Stimulated activated CD8-positive, alpha-beta memory T cell treated with anti-CD3 and anti-CD28 coated beads, Interleukin-4, amount 100 ng/mL, for 24 hours (primary cell): ENCODE data around the gene KCNN1.
"Not testable (repeated sequence)": the region's sequence is repeated elsewhere in the genome, so short reads cannot be mapped to it uniquely, and the experiment has no call there.

Experiments
- DNase-seq: peaks from one replicate; pipeline ENCODE4 v3.0.0-alpha.2; 2020; ENCODE audit warnings: low read depth

KCNN1 gene

GRCh38 chr19:18000915-18001776 lies 34.2 kb downstream of the KCNN1 start:
- peak; percentile 91 for DNase-seq

GRCh38 chr19:18001777-18002345 lies 35.0 kb downstream of the KCNN1 start:
- DNase-seq: no peak

GRCh38 chr19:18002347-18002850 lies 35.5 kb downstream of the KCNN1 start:
- no peak for DNase-seq

- not testable (repeated sequence) for DNase-seq
Measured at GRCh38 chr19:18005750-18006149, 38.8 kb downstream of the KCNN1 start.

- peak; percentile 65 for DNase-seq
Measured at GRCh38 chr19:18007044-18007916, 40.4 kb downstream of the KCNN1 start.

GRCh38 chr19:18007917-18008673 lies 41.2 kb downstream of the KCNN1 start, which contains the start of gene ARRDC2:
TSS of gene ARRDC2 (plus strand) at chr19:18008170. CDS start at chr19:18008311, 141 bp downstream.
- peak; percentile 76 for DNase-seq

- no peak for DNase-seq
Measured at GRCh38 chr19:18008814-18009213, 41.9 kb downstream of the KCNN1 start.

- no peak for DNase-seq
Measured at GRCh38 chr19:18009412-18010066, 42.6 kb downstream of the KCNN1 start.

GRCh38 chr19:18010149-18010548 lies 43.2 kb downstream of the KCNN1 start:
- DNase-seq: no peak

GRCh38 chr19:18013210-18014111 lies 46.6 kb downstream of the KCNN1 start:
- no peak for DNase-seq

- no peak for DNase-seq
Measured at GRCh38 chr19:18014197-18014596, 47.3 kb downstream of the KCNN1 start.

- no peak for DNase-seq
Measured at GRCh38 chr19:18016209-18016910, 49.5 kb downstream of the KCNN1 start.

GRCh38 chr19:18017275-18018083 lies 50.6 kb downstream of the KCNN1 start:
- no peak for DNase-seq

GRCh38 chr19:18020212-18021085 lies 53.5 kb downstream of the KCNN1 start:
- DNase-seq: no peak

GRCh38 chr19:18021121-18021755 lies 54.3 kb downstream of the KCNN1 start:
- peak; percentile 47 for DNase-seq

- no peak for DNase-seq
Measured at GRCh38 chr19:18023622-18024251, 56.8 kb downstream of the KCNN1 start.
